ENCODE data around the gene FBXL13. TPM values are rescaled to one million over a fixed set of nuclear protein-coding genes. Genes with fewer than 3 reads are reported as not detected.
"Not testable (repeated sequence)": the region's sequence is repeated elsewhere in the genome, so short reads cannot be mapped to it uniquely, and the experiment has no call there.

The FBXL13 gene
- polyA plus RNA-seq, 1 donor from 2014 or later: 0.57 TPM

- Histone ChIP-seq H3F3A (ENCODE audit: insufficient read depth, low read length, poor library complexity, severe bottlenecking) (no peaks in the 10 kb centered on the region), H3K79me2 (replicated peaks; ENCODE audit: insufficient read depth, low read length) (no peaks in the 10 kb centered on the region), H3K36me3 (ENCODE audit: insufficient read depth, low read length) (no peaks in the 10 kb centered on the region), H3K4me2 (ENCODE audit: low read length) (no peak overlapping the region), H3K9me2 (ENCODE audit: insufficient read depth, low read length) (no peaks in the 10 kb centered on the region), H3K9ac (ENCODE audit: low read length) (no peak overlapping the region), H3K4me3 (ENCODE audit: low read length) (no peak overlapping the region), H2AFZ (ENCODE audit: low read depth, low read length) (no peak overlapping the region), H3K27me3 (ENCODE audit: insufficient read depth, low read depth, low read length) (no peaks in the 10 kb centered on the region), H3K27ac (ENCODE audit: low read length) (no peak overlapping the region), H3K9me3 (ENCODE audit: low read length) (no peaks in the 10 kb centered on the region), H4K20me1 (ENCODE audit: insufficient read depth) (no peaks in the 10 kb centered on the region)
- TF ChIP-seq EZH2 (IDR thresholded peaks at IDR 0.05; ENCODE audit: borderline replicate concordance, insufficient read depth, low read length, poor library complexity, severe bottlenecking) (no peak), POLR2AphosphoS5 (IDR thresholded peaks at IDR 0.05) (no peak), MXI1 (conservative IDR thresholded peaks at IDR 0.05; ENCODE audit: poor library complexity, severe bottlenecking) (no peak), REST (IDR thresholded peaks at IDR 0.05; ENCODE audit: borderline replicate concordance) (no peak), CTCF (IDR thresholded peaks at IDR 0.05; ENCODE audit: poor library complexity, severe bottlenecking) (no peak), TAF1 (IDR thresholded peaks at IDR 0.05; ENCODE audit: low read depth) (no peak), RAD21 (conservative IDR thresholded peaks at IDR 0.05) (no peak), SMC3 (conservative IDR thresholded peaks at IDR 0.05; ENCODE audit: poor library complexity) (no peak), EP300 (conservative IDR thresholded peaks at IDR 0.05; ENCODE audit: poor library complexity, severe bottlenecking) (no peak)
Observed at GRCh38 chr7:102806613-102807012, 268.0 kb downstream of the FBXL13 start.

GRCh38 chr7:102795987-102796595 is 278.5 kb downstream of the FBXL13 start:
- not testable (repeated sequence) for H3K36me3 ChIP-seq (ENCODE audit: insufficient read depth, low read length); H3K27me3 ChIP-seq (ENCODE audit: insufficient read depth, low read depth, low read length); H3F3A ChIP-seq (ENCODE audit: insufficient read depth, low read length, poor library complexity, severe bottlenecking); H3K9me3 ChIP-seq (ENCODE audit: low read length); H3K4me3 ChIP-seq (ENCODE audit: low read length); H3K9me2 ChIP-seq (ENCODE audit: insufficient read depth, low read length); H4K20me1 ChIP-seq (ENCODE audit: insufficient read depth); H3K4me2 ChIP-seq (ENCODE audit: low read length); H3K79me2 ChIP-seq (replicated peaks; ENCODE audit: insufficient read depth, low read length); H2AFZ ChIP-seq (ENCODE audit: low read depth, low read length); H3K9ac ChIP-seq (ENCODE audit: low read length); H3K27ac ChIP-seq (ENCODE audit: low read length)

- H3K4me3 ChIP-seq (ENCODE audit: low read length); H3K9me3 ChIP-seq (ENCODE audit: low read length); H3K27me3 ChIP-seq (ENCODE audit: insufficient read depth, low read depth, low read length); H3K36me3 ChIP-seq (ENCODE audit: insufficient read depth, low read length); H3K27ac ChIP-seq (ENCODE audit: low read length); H3K79me2 ChIP-seq (replicated peaks; ENCODE audit: insufficient read depth, low read length); H3K4me2 ChIP-seq (ENCODE audit: low read length); H3K9me2 ChIP-seq (ENCODE audit: insufficient read depth, low read length); H3K9ac ChIP-seq (ENCODE audit: low read length); H2AFZ ChIP-seq (ENCODE audit: low read depth, low read length); H3F3A ChIP-seq (ENCODE audit: insufficient read depth, low read length, poor library complexity, severe bottlenecking); H4K20me1 ChIP-seq (ENCODE audit: insufficient read depth): not testable (repeated sequence)
Observed at GRCh38 chr7:102794567-102794966, 280.0 kb downstream of the FBXL13 start.

Measured in neural cell (in vitro differentiated cells).